Activated CD4-positive, alpha-beta T cell treated with anti-CD3 and anti-CD28 coated beads, Interleukin-2, amount 50 U/mL, for 4 hours (primary cell): Measurements from ENCODE around the gene KIFC3.
A peak's percentile ranks its signal among the peaks of the same experiment; 100 is the strongest.
"Not testable (repeated sequence)": the region's sequence is repeated elsewhere in the genome, so short reads cannot be mapped to it uniquely, and the experiment has no call there.

Source experiments
- DNase-seq, 2 experiments: peaks; one replicate each; pipeline ENCODE4 v3.0.0-alpha.2; 2020

The KIFC3 gene

GRCh38 chr16:57750796-57751538, 51.3 kb downstream of the KIFC3 start:
- no peak for DNase-seq

DNA sequence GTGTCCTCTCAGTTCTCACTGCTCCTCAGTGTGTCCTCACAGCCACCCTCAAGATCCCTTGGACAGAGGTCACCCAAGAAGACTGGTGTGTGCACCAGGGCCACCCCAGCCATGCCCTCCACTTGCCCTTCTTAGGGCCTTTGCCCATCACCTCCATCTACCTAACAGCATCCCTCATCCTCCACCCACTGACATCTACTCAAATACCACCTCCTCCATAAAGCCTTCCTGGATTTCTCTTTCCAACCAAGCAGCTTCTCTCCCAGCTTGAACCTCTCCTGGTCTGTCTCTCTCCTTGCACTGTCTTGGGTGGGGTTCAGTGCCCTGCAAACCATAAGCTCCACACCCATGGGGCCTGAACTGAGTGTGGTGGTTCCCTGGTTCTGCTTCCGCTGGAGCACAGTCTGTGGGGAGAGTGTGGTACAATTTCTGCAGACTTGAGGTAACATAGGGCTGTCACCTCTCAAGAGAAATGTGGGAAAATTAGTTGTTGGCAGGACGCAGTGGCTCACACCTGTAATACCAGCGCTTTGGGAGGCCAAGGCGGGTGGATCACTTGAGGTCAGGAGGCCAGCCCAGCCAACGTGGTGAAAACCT, 52.3 kb downstream of the KIFC3 start:
- DNase-seq: no peak

GRCh38 chr16:57749101-57749692, 53.1 kb downstream of the KIFC3 start:
- DNase-seq: no peak

DNA sequence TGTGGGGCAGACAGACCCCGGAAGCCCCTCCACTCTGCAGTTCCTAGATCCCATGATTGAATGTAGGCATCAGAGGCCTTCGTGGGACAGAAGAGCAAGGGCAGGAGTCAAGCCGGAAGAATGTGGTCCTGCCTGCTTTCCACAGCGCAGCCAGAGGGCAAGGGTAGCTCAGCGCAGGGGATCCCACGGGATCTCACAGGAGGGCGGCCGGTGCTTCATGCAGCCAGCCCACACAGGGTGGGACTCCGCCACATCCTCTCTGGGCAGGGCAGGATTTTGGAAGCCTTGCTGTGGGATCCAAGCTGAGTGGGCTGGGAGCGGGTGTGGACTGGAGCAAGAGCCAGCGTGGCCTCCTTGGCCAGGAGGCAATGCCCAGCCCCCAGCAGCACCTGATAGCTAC, 53.7 kb downstream of the KIFC3 start:
- no peak for DNase-seq

DNA sequence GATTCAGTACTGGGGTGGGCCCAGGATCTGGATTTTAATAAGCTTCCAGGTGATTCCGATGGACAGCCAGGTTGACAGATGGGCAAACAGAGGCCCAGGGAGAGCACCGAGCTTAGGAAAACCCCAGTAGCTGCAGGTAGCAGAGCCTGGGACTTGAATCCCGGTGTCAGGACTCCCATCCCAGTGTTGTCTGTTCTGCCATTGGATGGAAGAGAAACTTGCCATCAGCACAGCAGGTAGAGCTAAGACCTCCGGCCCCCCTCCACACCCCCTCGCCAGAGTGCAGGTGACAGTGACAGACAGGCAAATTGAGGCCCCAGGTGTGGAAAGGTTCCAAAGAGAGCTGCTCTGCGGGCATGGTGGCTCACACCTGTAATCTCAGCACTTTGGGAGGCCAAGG, 54.3 kb downstream of the KIFC3 start:
- DNase-seq: no peak

DNA sequence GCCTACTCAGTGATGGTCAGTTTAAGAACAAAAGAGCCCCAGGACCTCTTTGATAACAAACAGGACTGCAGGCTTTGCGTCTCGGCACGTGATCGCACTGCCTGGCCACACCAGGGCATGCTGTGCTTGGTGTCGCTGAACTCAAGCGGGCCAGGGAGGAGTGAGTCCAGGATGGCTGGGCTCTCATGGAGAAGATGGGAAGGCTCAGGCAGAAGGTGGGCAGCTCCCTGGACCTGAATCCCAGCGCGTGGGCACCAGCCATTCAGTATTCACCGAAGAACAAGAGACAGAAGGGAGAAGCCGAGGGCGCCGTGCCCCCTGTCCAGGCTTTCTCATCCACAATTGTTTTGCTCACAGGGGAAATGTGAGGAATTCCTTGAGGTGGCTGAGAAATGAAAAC, 54.8 kb downstream of the KIFC3 start:
- DNase-seq: no peak

DNA sequence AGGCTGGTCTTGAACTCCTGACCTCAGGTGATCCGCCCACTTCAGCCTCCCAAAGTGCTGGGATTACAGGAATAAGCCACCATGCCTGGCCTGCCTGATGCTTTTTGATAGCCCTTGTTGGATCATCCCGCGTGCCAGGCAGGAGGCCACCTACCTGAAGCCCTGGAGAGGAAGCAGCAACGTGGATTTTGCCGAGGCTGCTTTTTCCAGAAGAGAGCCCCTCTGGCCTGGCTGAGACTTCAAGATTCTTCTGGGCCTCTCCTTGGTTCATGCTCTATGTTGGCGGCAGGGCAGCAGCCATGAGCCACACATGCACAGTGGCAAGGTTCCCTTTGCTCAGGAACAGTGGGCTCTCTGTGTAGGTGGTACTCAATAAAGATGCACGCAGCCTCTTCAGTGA, 55.2 kb downstream of the KIFC3 start:
- DNase-seq: no peak

DNA sequence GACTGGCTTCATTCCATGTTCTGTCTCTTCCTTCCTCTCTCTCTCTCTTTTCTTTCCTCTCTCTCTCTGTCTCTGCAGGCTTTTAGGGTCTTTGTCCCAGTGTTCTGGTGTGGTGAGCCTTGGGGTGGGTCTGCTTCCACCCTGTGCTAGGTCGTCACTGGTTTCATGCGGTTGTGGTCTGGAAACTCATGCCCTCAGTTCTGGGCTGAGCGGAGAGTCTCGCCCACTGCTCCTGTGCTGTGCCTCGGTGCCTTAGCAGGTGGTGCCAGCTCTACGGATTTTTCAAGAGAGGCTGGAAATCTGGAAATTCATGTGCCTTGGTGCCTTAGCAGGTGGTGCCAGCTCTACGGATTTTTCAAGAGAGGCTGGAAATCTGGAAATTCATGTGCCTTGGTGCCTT, 56.0 kb downstream of the KIFC3 start:
- DNase-seq: not testable (repeated sequence)

DNA sequence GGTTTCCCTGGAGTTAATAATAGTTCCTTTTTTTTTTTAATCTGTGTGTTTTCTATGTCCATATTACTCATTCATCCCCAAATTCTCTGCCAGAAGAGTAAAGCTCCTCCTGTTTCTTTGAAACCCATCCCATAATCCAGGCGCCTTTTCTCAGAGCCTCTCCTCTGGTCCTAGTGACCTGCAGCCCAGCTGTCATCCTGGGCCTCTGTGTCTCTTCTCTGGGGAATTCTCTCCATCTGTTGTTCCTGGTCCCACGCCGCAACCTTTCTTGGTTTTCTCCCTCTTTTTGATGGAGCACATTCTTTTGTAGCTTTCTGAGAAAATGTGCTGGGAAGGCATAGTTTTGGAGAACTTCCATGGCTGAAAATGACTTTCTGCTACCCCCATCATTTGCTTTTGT, 56.5 kb downstream of the KIFC3 start:
- DNase-seq: no peak

DNA sequence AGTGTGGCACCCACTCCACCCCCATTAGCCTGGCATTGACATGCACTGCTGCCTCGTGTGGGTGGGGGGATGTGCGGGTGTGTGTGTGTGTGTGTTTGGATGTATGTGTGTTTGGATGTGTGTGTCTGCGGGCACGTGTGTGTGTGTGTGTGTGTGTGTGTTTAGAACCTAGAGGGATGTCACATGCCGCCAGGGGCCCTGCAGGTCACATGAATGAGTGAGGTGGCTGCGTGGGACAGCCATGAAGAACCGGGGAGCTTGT, 57.7 kb downstream of the KIFC3 start:
- DNase-seq: no peak

- no peak for DNase-seq
Observed at GRCh38 chr16:57743886-57744641, 58.2 kb downstream of the KIFC3 start.

GRCh38 chr16:57743458-57743857, 58.8 kb downstream of the KIFC3 start:
- no peak for DNase-seq

GRCh38 chr16:57742543-57742942, 59.7 kb downstream of the KIFC3 start:
- no peak for DNase-seq

GRCh38 chr16:57741660-57742191, 60.6 kb downstream of the KIFC3 start:
- no peak for DNase-seq

- DNase-seq: no peak
Observed at GRCh38 chr16:57740423-57741071, 61.7 kb downstream of the KIFC3 start.

GRCh38 chr16:57739756-57740422, 62.4 kb downstream of the KIFC3 start:
- DNase-seq: no peak

- DNase-seq: no peak
Observed at GRCh38 chr16:57738844-57739243, 63.4 kb downstream of the KIFC3 start.

DNA sequence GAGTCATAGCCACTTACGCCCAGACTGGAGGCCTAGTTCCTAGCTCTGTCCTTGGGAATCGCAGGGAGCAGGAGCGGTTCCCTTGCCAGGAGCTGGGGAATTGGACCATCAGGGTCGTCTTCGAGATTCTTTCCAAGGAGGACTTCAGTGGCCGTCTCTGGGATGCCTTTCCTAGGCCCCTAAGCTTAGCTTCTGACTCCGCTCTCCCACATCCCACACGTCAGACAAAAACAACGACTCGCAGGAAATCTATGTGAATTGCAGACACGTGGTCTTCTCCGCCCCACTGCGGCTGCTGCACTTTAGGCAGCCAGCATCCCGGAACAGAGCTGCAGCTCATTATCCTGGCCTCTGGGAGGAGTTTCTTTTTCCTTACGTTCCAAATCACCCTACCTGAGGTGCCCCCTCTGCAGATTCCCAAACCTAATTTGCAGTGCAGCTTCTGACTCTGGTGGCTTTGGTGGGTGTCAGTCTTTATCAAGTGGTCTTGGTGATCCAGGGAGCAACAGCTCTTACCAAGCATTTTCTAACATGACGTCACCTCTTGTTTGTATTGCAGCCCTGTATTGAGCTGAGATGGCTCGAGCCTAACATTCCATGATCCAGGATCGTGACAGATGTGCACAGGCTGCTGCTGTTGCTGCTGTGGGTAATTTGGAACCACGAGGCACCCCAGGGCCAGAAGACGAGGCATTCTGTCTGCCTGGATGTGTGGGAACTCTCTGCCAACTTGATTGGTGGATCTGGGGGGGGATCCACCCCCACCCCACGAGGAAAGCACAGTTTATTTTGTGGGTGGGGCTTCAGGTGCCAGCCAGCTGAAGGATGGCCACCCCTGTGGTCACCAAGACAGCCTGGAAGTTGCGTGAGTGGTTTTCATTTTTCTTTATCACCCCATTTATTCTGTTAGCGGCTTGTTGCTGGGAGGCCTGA, 65.6 kb downstream of the KIFC3 start:
- DNase-seq: peak in 1 of 2 experiments; percentile 28

DNA sequence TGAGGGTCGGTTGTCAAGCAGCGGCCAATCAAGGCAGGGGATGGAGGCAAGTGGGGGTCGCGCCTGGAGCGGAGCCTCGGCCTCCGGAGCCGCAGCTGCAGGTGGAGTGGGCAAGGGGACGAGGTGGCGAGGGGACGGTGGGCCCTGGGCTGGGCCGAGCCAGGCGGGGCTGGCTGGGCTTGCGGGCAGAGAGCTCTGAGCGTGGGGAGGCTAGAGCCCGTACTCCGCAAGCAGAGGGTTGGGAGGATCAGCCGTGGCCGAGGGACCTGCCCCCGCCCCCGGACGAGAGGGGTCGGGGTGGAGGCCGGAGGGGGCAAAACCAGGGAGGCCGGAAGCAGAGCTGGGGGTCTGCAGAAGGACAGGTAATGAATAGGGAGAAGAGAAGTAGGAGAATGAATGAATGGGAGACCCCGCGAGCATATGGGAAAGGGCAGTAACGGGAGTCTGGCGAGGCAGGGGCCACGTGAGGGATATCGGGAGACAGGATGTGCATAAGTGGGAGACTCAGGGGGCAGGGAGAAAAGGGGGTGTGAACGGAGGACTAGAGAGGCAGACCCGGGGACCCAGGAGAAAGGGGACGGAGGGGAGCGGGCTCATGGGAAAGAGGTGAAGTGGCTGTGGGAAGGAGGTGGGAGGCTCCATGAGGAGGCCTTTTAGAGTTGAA, 66.4 kb downstream of the KIFC3 start, which contains the start of gene KATNB1:
TSS of gene KATNB1 (plus strand) at position 16 of the 664 bp plus-strand sequence. CDS start 1,474 bp downstream, outside the sequence.
- DNase-seq: no peak

DNA sequence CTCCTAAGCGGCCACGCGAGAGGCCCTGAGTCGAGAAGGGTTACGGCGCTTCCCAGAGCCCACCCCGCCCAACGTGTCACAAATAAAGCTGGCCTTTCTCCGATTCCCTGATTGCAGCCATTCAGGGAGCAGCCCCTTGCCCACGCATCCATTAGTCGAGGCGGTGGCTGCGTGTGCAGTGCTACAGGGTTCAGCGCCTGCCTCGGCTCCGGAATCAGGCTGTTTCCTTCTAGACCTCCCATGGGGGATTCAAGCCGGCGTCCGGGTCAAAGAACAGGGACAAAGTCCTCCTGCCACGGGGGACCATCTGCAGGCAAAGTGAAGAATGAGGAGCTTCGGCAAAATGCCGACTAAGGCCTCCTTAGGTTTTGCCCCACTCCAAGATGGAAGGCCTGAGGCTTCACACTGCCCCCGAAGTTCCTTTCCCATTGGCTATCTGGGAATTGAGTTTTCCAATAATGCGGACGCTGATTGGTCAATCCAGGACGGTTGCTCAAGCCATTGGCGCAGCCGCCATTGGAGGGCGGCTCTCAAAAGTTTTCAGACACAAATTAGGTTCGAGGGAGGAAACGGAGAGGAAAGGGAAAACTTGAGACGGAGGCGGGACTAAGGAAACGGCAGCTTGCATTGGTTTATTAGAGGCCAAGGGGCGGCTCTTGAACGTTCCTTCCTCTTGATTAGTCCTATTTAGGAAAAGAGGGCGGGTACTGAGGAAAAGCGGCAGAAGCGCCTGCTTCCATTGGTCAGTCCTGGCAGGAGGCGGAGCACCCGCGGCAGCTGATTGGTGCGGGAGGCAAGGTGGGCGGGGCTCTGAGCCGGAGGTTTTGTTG, 67.2 kb downstream of the KIFC3 start:
- peak; percentile 95 to 97 for DNase-seq
